Motor neuron (in vitro differentiated cells): ENCODE data around the gene TTBK2. TPM values are rescaled to one million over a fixed set of nuclear protein-coding genes. Genes with fewer than 3 reads are reported as not detected.

Experiments
- ATAC-seq, 8 experiments: fragments of 200-7000 bp; cut with Tn5 transposase; replicated peaks in 6 of 8; 2 replicates each; pipeline ENCODE4 v1.8.0; 2021; ENCODE audit warnings: mild to moderate bottlenecking in 8 of 8, moderate library complexity in 8 of 8
- H3K27ac ChIP-seq, 2 donors: fragments of 250-450 bp; sonication (Bioruptor Pico); 2 replicates each; pipeline ENCODE4 v1.9.0; 2021; ENCODE audit warnings: antibody characterized with exemption in 2 of 2, mild to moderate bottlenecking in 2 of 2, moderate library complexity in 1 of 2
- H3K4me1 ChIP-seq, 2 donors: fragments of 250-450 bp; sonication (Bioruptor Pico); replicated peaks in 1 of 2; 2 replicates each; pipeline ENCODE4 v1.6.1; 2021; ENCODE audit warnings: antibody characterized with exemption in 2 of 2, mild to moderate bottlenecking in 2 of 2, moderate library complexity in 1 of 2
- H3K4me3 ChIP-seq, 5 donors: fragments of 250-450 bp; sonication (Bioruptor Pico); 2 replicates each; pipeline ENCODE4 v1.9.0; 2021; ENCODE audit warnings: antibody characterized with exemption in 5 of 5, mild to moderate bottlenecking in 5 of 5, moderate library complexity in 4 of 5
- WGBS, 10 experiments: fragments of 450-650 bp; shearing (Covaris generic); methylation state at CpG; one replicate each; pipeline ENCODE4 v1.0.0; 2022; 5-methylcytosine and 5-hydroxymethylcytosine counted together
- in situ Hi-C, 9 experiments: fragments of 400-800 bp; cut with MboI; loops; one replicate each; pipeline ENCODE4 v1.15.0; 2021; ENCODE audit warnings: low sequenced_read_pairs in 9 of 9, low pct_unique_long_range_greater_than_20kb in 2 of 9; ENCODE audit not compliant: unreplicated experiment in 9 of 9
- total RNA-seq, 8 experiments: library from RNA; unstranded; fragments of 300-600 nt; gene quantifications; 2 replicates each; pipeline versions ENCODE4 v1.2.3 to v1.2.4, GENCODE V29; 2022

TTBK2 gene
- total RNA-seq, 8 experiments from 2014 or later, result 7.6 to 26.0 (median 20.3) TPM

DNA sequence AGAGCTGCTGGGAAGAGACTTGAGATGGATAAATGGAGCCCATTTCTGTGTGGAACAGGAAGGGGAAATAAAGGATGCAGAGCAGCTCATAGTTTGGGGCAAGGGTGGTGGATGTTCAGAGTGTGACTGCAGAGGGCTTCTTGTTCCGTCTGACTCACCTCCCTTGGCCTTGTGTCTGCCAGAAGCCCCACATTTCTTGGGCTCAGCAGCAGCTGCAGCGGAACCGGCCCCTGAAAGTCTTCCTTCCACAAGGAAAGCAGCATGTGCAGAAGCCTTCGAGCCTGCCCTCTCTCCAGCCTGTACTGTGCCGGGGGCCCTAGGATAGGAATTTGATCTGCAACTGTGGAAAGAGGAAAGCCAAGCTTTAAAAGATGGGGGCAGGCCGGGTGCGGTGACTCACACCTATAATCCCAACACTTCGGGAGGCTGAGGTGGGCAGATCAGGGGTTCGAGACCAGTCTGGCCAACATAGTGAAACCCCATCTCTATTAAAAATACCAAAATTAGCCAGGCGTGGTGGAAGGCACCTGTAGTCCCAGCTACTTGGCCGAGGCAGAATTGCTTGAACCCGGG lies 195.2 kb downstream of the TTBK2 start:
- Histone ChIP-seq H3K4me3 (no peak overlapping the region), H3K27ac (no peak overlapping the region), H3K4me1 (no peaks in the 10 kb centered on the region)
- in situ Hi-C loops, result no loop called here
- no peak for ATAC-seq
- WGBS, 10 experiments, result 40 to 100% (median 95%) methylated on average over 1 to 7 of the region's 12 CpGs; no CpG with 5 or more reads in 2 of the 10 experiments

DNA sequence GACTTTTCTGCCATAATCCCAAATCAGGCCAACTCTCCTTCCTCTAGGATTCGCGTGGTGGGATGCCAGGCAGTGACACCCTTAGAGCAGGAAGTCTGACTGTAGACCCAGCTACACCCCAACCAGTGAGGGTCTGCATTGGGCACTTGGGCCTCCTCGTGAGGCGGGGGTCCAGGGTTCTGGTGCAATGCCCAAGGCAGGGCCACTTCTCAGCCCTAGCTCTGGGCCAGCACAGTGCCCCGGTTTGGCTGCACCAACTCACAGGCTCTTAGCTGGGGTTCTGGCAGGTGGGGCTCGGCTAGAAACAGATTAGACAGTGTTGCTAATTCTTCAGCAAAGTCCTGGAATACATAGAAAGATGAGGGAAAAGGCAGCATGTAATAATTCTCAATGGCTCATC lies 196.3 kb downstream of the TTBK2 start:
- WGBS, 10 experiments, result 71 to 100% (median 95%) methylated on average over 2 to 3 of the region's 6 CpGs; no CpG with 5 or more reads in 4 of the 10 experiments
- no peak for ATAC-seq
- in situ Hi-C loops, result loop anchor here in 2 of 9 experiments (25.0 kb wide), 1 partner anchor 213 kb away; no protein-coding TSS in a partner anchor
- H3K4me3 ChIP-seq, result no peak overlapping the region
- no peaks in the 10 kb centered on the region for H3K4me1 ChIP-seq
- H3K27ac ChIP-seq, result no peak overlapping the region

DNA sequence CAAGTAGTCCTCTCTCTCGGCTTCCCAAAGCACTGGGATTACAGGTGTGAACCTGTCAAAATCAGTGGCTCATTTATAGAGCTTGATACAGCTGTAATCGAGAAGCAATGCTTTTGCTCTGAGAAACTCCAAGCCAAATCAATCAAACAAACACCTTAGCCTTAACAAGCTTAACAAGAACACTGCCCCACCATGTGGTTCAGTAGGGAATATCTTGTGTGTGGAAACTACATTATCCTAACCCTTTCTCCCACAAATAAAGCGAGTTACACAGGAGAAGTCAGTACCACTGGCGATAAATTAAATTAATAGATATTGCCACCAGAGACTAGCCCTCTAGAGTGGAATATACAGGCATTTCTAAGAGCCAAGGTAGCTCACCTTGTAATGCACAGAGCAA lies 197.5 kb downstream of the TTBK2 start:
- Histone ChIP-seq H3K4me1 (no peaks in the 10 kb centered on the region), H3K4me3 (no peak overlapping the region), H3K27ac (no peak overlapping the region)
- in situ Hi-C loops, result loop anchor here in 2 of 9 experiments (25.0 kb wide), 1 partner anchor 214 kb away; no protein-coding TSS in a partner anchor
- no peak for ATAC-seq
- WGBS, 10 experiments, result 71 to 100% (median 90%) methylated on average over 1 to 3 of the region's 4 CpGs

DNA sequence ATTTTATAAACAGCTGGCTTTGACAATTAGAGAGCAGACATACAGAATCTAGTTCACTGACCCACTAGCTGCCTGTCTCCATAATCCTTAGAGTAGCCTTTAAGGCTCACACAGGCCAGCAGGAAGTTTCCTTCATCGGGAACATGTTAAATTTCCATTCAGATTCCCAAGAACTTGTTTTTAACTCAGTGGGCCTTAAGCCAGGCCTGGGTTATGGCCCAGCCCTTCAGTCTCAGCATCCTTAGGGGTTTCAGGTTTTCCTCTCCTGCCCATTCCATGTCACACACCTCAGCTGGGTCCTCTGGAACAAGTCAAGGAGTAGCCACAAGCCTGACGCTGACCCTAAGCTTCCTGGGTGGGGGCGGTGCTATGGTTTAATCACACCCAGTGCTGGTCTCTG lies 198.7 kb downstream of the TTBK2 start:
- no peak overlapping the region for H3K4me3 ChIP-seq
- H3K4me1 ChIP-seq, result no peaks in the 10 kb centered on the region
- 0 to 100% (median 97%) methylated on average over 1 to 3 of the region's 3 CpGs; no CpG with 5 or more reads in 6 of the 10 experiments for WGBS, 10 experiments
- no peak overlapping the region for H3K27ac ChIP-seq
- in situ Hi-C loops, result loop anchor here in 2 of 9 experiments (25.0 kb wide), 1 partner anchor 215 kb away; no protein-coding TSS in a partner anchor
- ATAC-seq, result no peak

DNA sequence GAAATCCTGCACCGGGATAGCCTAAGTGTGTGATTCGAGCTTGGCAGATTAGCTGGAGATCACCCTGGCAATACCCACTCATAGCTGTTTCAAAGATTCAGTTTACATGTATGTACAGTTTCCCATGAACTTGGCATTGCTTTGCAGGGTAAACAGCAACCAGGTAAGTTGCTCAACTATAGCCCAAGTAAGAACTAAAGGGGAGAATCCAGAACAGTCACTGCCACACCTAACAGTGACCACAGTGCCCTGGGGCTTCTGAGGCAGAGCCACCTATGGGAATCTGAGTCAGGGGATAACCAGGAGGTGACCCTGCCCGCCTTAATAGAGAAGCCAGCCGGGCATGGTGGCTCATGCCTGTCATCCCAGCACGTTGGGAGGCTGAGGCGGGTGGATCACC lies 199.6 kb downstream of the TTBK2 start:
- ATAC-seq, result no peak
- in situ Hi-C loops, result loop anchor here in 2 of 9 experiments (25.0 kb wide), 1 partner anchor 216 kb away; no protein-coding TSS in a partner anchor

GRCh38 chr15:42720071-42720470 lies 200.5 kb downstream of the TTBK2 start:
- Histone ChIP-seq H3K4me3 (no peak overlapping the region), H3K27ac (no peak overlapping the region), H3K4me1 (no peaks in the 10 kb centered on the region)
- 83 to 100% (median 95%) methylated on average over 1 to 3 of the region's 3 CpGs; no CpG with 5 or more reads in 3 of the 10 experiments for WGBS, 10 experiments
- no peak for ATAC-seq
- in situ Hi-C loops, result loop anchor here in 2 of 9 experiments (25.0 kb wide), 1 partner anchor 217 kb away; no protein-coding TSS in a partner anchor

More for the DNA sequence above, 199.6 kb downstream of the TTBK2 start:
- no peak overlapping the region for H3K4me3 ChIP-seq
- WGBS, 10 experiments, result 40 to 100% (median 88%) methylated on average over 1 to 2 of the region's 6 CpGs; no CpG with 5 or more reads in 3 of the 10 experiments
- H3K4me1 ChIP-seq, result no peaks in the 10 kb centered on the region
- H3K27ac ChIP-seq, result no peak overlapping the region

GRCh38 chr15:42719043-42719442 lies 201.5 kb downstream of the TTBK2 start:
- in situ Hi-C loops, result loop anchor here in 3 of 9 experiments (10.0 to 25.0 kb wide), 2 partner anchors 206 to 218 kb away; partner anchors contain the start of gene TTBK2 (in 1 of the 3)
- ATAC-seq, result no peak
- H3K4me1 ChIP-seq, result no peaks in the 10 kb centered on the region
- no peak overlapping the region for H3K27ac ChIP-seq
- no peak overlapping the region for H3K4me3 ChIP-seq
- 73 to 100% (median 95%) methylated on average over 1 to 5 of the region's 6 CpGs; no CpG with 5 or more reads in 5 of the 10 experiments for WGBS, 10 experiments

DNA sequence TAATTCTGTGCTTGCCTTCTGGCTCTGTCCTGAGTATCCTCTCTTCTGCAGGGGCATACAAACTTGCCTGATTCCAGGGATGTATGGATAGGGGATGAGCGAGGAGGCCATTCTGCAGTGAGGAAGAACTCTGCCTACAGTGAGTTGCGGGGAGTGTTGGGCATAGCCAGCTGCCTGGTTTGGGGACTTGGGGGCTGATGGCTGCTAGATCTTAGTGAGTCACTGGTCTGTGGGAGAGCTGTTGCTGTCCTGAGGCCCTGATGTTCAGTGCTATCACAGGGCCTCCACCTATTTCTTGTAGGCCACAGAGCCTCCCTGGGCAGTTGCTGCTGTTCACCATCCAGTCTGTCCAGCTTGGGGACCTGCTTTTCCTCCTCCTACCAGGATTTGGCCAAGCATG lies 204.0 kb downstream of the TTBK2 start:
- in situ Hi-C loops, result loop anchor here in 3 of 9 experiments (10.0 to 25.0 kb wide), 2 partner anchors 208 to 221 kb away; partner anchors contain the start of gene TTBK2 (in 1 of the 3)
- ATAC-seq, result no peak
- H3K4me1 ChIP-seq, result no peaks in the 10 kb centered on the region
- no peak overlapping the region for H3K27ac ChIP-seq
- no peak overlapping the region for H3K4me3 ChIP-seq
- 82 to 100% (median 100%) methylated on average over 1 to 2 of the region's 2 CpGs; no CpG with 5 or more reads in 5 of the 10 experiments for WGBS, 10 experiments

DNA sequence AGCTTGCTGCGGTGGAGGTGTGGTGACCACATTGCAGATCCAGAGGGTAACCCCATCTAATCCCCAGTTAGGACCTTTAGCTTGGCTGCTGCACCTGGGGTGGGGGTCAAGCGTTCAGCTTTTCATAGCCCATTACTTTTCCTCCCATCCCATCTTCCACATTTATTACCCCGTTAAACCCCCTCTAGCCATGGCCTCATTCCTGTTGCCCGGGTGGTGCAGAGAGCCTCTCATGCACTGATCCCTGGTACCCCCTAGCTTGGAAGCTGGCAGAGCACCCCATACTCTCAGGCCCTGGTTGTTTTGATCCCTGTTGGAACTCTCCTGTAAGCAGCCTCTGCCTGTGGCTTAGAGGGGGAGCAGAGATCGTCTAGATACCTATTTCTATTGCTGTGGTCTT lies 204.5 kb downstream of the TTBK2 start:
- no peaks in the 10 kb centered on the region for H3K4me1 ChIP-seq
- in situ Hi-C loops, result loop anchor here in 3 of 9 experiments (10.0 to 25.0 kb wide), 2 partner anchors 209 to 221 kb away; partner anchors contain the start of gene TTBK2 (in 1 of the 3)
- H3K4me3 ChIP-seq, result no peak overlapping the region
- no peak overlapping the region for H3K27ac ChIP-seq
- ATAC-seq, result no peak
- 84 to 90% (median 89%) methylated on average over 2 to 3 of the region's 5 CpGs; no CpG with 5 or more reads in 6 of the 10 experiments for WGBS, 10 experiments

- Histone ChIP-seq H3K4me3 (no peak overlapping the region), H3K27ac (no peak overlapping the region), H3K4me1 (no peaks in the 10 kb centered on the region)
- no peak for ATAC-seq
- in situ Hi-C loops, result loop anchor here in 3 of 9 experiments (10.0 to 25.0 kb wide), 2 partner anchors 212 to 225 kb away; partner anchors contain the start of gene TTBK2 (in 1 of the 3)
- 86 to 100% (median 96%) methylated on average over 1 to 4 of the region's 4 CpGs; no CpG with 5 or more reads in 5 of the 10 experiments for WGBS, 10 experiments
Measured at GRCh38 chr15:42712584-42712983, 208.0 kb downstream of the TTBK2 start.

- Histone ChIP-seq H3K4me1 (no peaks in the 10 kb centered on the region), H3K27ac (no peak overlapping the region), H3K4me3 (no peak overlapping the region)
- in situ Hi-C loops, result loop anchor here in 3 of 9 experiments (10.0 to 25.0 kb wide), 2 partner anchors 213 to 226 kb away; partner anchors contain the start of gene TTBK2 (in 1 of the 3)
- no peak for ATAC-seq
- WGBS, 10 experiments, result 86 to 100% (median 100%) methylated on average over 1 to 3 of the region's 3 CpGs; no CpG with 5 or more reads in 5 of the 10 experiments
Measured at GRCh38 chr15:42711746-42712145, 208.8 kb downstream of the TTBK2 start.

DNA sequence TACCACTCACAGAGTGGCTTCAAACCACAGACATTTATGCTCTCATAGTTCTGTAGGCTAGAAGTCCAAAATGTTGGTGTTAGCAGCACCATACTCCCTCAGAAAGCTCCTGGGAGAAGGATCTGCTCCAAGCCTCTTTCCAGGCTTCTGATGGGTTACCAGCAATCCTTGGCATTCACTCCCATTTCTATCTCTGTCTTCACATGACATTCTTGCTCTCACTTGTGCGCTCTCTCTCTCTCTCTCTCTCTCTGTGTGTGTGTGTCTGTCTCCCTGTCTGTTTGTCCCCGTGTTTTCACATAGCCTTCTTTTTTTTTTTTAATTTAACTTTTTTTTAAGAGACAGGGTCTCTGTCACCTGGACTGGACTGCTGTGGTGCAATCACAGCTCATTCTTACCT lies 209.9 kb downstream of the TTBK2 start:
- no peaks in the 10 kb centered on the region for H3K4me1 ChIP-seq
- no peak overlapping the region for H3K27ac ChIP-seq
- H3K4me3 ChIP-seq, result no peak overlapping the region
- in situ Hi-C loops, result loop anchor here in 3 of 9 experiments (10.0 to 25.0 kb wide), 2 partner anchors 214 to 227 kb away; partner anchors contain the start of gene TTBK2 (in 1 of the 3)
- WGBS, 10 experiments, result 56 to 100% (median 100%) methylated on average over 1 to 2 of the region's 2 CpGs; no CpG with 5 or more reads in 1 of the 10 experiments
- no peak for ATAC-seq
